GM12878 (cell line): ENCODE measurements around the gene TPCN2. TPM values are rescaled to one million over a fixed set of nuclear protein-coding genes. Genes with fewer than 3 reads are reported as not detected.

Experiments used
- ATAC-seq: fragments of 200-7000 bp; cut with Tn5 transposase; 3 replicates; pipeline ENCODE4 v1.9.1; 2020; ENCODE audit warnings: mild to moderate bottlenecking, moderate library complexity
- BruUV-seq: library from RNA; stranded (reverse); fragments of 400-500 nt; replicated peaks from 2 replicates; lab custom pipeline; 2021; lab: Mats Ljungman, UMichigan
- CTCF ChIA-PET: fragments of 300-600 bp; sonication (Branson Sonifier 250); formaldehyde crosslinking; extraction: SDS; loops from one replicate; lab custom pipeline; 2021; ENCODE audit warnings: inconsistent platforms; lab: Yijun Ruan, JAX
- POLR2A ChIA-PET: fragments of 350-600 bp; formaldehyde crosslinking; extraction: SDS; loops from one replicate; lab custom pipeline; 2021; ENCODE audit warnings: inconsistent platforms; lab: Charles Lee
- RAD21 ChIA-PET: fragments of 300-600 bp; sonication (Branson Sonifier 250); formaldehyde crosslinking; loops from one replicate; lab custom pipeline; 2023; ENCODE audit warnings: antibody characterized with exemption; ENCODE audit not compliant: unreplicated experiment; lab: Charles Lee
- SMC1A ChIA-PET: fragments of 300-600 bp; sonication (Branson Sonifier 250); formaldehyde crosslinking; loops from one replicate; lab custom pipeline; 2023; ENCODE audit not compliant: unreplicated experiment, uncharacterized antibody; lab: Charles Lee
- DNase-seq: peaks from one replicate; pipeline ENCODE4 v3.0.0-alpha.2; 2011; ENCODE audit warnings: low read depth, low spot score
- FAIRE-seq: peaks from 3 replicates; lab custom pipeline; 2011; peaks lifted over from hg19 to GRCh38; lab: Jason Lieb, UNC
- H2AFZ ChIP-seq: 2 replicates; pipeline ENCODE4 v1.6.0; 2011; ENCODE audit warnings: low read depth, low read length, control low read depth; ENCODE audit not compliant: control insufficient read depth
- H3K27ac ChIP-seq: 2 replicates; pipeline ENCODE4 v1.5.1; 2011; ENCODE audit warnings: control low read depth; ENCODE audit not compliant: control insufficient read depth, insufficient read depth
- H3K27me3 ChIP-seq, 2 experiments: replicated peaks in 1 of 2; 2 replicates each; pipeline versions ENCODE4 v1.6.0 to v1.6.1; 2011; ENCODE audit warnings: low read length in 1 of 2; ENCODE audit not compliant: control insufficient read depth in 2 of 2, insufficient read depth in 2 of 2
- H3K36me3 ChIP-seq, 2 experiments: 2 replicates each; pipeline ENCODE4 v1.5.1; 2011; ENCODE audit warnings: low read length in 1 of 2; ENCODE audit not compliant: control insufficient read depth in 2 of 2, insufficient read depth in 2 of 2
- H3K4me1 ChIP-seq: 2 replicates; pipeline ENCODE4 v1.6.1; 2011; ENCODE audit warnings: mild to moderate bottlenecking, low read length, moderate library complexity, mixed read lengths; ENCODE audit not compliant: control insufficient read depth, insufficient read depth
- H3K4me2 ChIP-seq: 2 replicates; pipeline ENCODE4 v1.6.0; 2011; ENCODE audit warnings: control low read depth; ENCODE audit not compliant: control insufficient read depth, insufficient read depth
- H3K4me3 ChIP-seq: fragments of 200-600 bp; sonication (generic); 2 replicates; pipeline ENCODE4 v1.5.1; 2016
- H3K79me2 ChIP-seq: 2 replicates; pipeline ENCODE4 v1.6.0; 2011; ENCODE audit warnings: low read length; ENCODE audit not compliant: control insufficient read depth, insufficient read depth
- H3K9ac ChIP-seq: 2 replicates; pipeline ENCODE4 v1.8.0; 2011; ENCODE audit warnings: low read length, control low read depth, mixed read lengths; ENCODE audit not compliant: control insufficient read depth, insufficient read depth
- H3K9me3 ChIP-seq: replicated peaks from 3 replicates; pipeline ENCODE4 v1.5.1; 2011; ENCODE audit warnings: mild to moderate bottlenecking, low read length; ENCODE audit not compliant: control insufficient read depth, insufficient read depth
- H4K20me1 ChIP-seq: 2 replicates; pipeline ENCODE4 v1.6.0; 2011; ENCODE audit not compliant: control insufficient read depth, insufficient read depth
- BMI1 ChIP-seq: fragments of 450-650 bp; IDR thresholded peaks from 2 replicates; pipeline ENCODE4 v1.6.1; 2016; ENCODE audit warnings: mild to moderate bottlenecking, moderate library complexity, borderline replicate concordance
- CHD2 ChIP-seq: IDR thresholded peaks from 2 replicates; pipeline ENCODE4 v1.6.1; 2011; ENCODE audit warnings: low read depth, low read length, improper control_type of control experiment, borderline replicate concordance
- MEF2A ChIP-seq: IDR thresholded peaks from 2 replicates; pipeline ENCODE4 v1.6.1; 2011; ENCODE audit warnings: low read depth, mild to moderate bottlenecking, low read length, moderate library complexity; ENCODE audit not compliant: insufficient read depth
- POLR2AphosphoS2 ChIP-seq: IDR thresholded peaks from 2 replicates; pipeline ENCODE4 v1.6.1; 2011; ENCODE audit warnings: low read depth, mild to moderate bottlenecking, low read length, improper control_type of control experiment, moderate library complexity
- RUNX3 ChIP-seq: IDR thresholded peaks from 2 replicates; pipeline ENCODE4 v1.6.1; 2012; ENCODE audit warnings: low read length, inconsistent platforms
- SMAD1 ChIP-seq: fragments of 450-650 bp; IDR thresholded peaks from 2 replicates; pipeline ENCODE4 v1.6.1; 2018; ENCODE audit warnings: mild to moderate bottlenecking, low read depth; ENCODE audit not compliant: partially characterized antibody
- YY1 ChIP-seq: IDR thresholded peaks from 2 replicates; pipeline ENCODE4 v1.6.1; 2011; ENCODE audit warnings: low read depth, mild to moderate bottlenecking, low read length
- ZNF24 ChIP-seq: fragments of 450-650 bp; IDR thresholded peaks from 2 replicates; pipeline ENCODE4 v1.6.1; 2017; ENCODE audit warnings: antibody characterized with exemption, mild to moderate bottlenecking
- ZSCAN29 ChIP-seq: fragments of 450-650 bp; IDR thresholded peaks from 2 replicates; pipeline ENCODE4 v1.6.1; 2017; ENCODE audit warnings: mild to moderate bottlenecking, moderate library complexity
- ZZZ3 ChIP-seq: IDR thresholded peaks from 2 replicates; pipeline ENCODE4 v1.6.1; 2011; ENCODE audit warnings: low read depth; ENCODE audit not compliant: control insufficient read depth, insufficient read length
- WGBS: methylation state at CpG from one replicate; pipeline ENCODE4 v1.1.6; 2016; ENCODE audit warnings: low lambda C conversion rate; ENCODE audit not compliant: insufficient replicate concordance, insufficient coverage; ENCODE audit errors: missing lambda C conversion rate; 5-methylcytosine and 5-hydroxymethylcytosine counted together
- in situ Hi-C: fragments of 300-500 bp; cut with MboI; formaldehyde crosslinking; loops from 9 replicates; pipeline ENCODE4 v1.14.3; 2018; ENCODE audit warnings: mixed read lengths
- intact Hi-C: fragments of 100-400 bp; cut with micrococcal nuclease; formaldehyde crosslinking; loops from one replicate; pipeline ENCODE4 v1.14.2; 2022; ENCODE audit not compliant: unreplicated experiment
- polyA plus RNA-seq, 11 experiments: library from polyadenylated mRNA; depleted of rRNA in 4 of 11; unstranded in 6 of 11; stranded (reverse) in 5 of 11; fragments of >200 nt; fragmentation: Nextera tagmentation in 4 of 11; fragmentation: Illumina TruSeq in 1 of 11; extraction: Ambion mirVana in 4 of 11; extraction: Trizol in 1 of 11; gene quantifications; 1 replicate in 1 of 11; 2 replicates in 10 of 11; pipeline versions ENCODE4 v1.2.1 to v1.2.3, GENCODE V29; 2011 to 2016; ENCODE audit warnings: inconsistent platforms in 2 of 11, missing spikeins in 2 of 11, low read depth in 1 of 11
- total RNA-seq, 4 experiments: library from RNA; depleted of rRNA in 3 of 4; stranded (reverse); fragments of >200 nt in 3 of 4; fragmentation: Illumina TruSeq in 1 of 4; extraction: Trizol in 1 of 4; gene quantifications; 2 replicates each; pipeline versions ENCODE4 v1.2.1 to v1.2.3, GENCODE V29; 2013 to 2021
- TF ChIP-seq, protein P1 (sequence below): fragments of 450-650 bp; IDR thresholded peaks from 2 replicates; pipeline ENCODE4 v1.6.1; 2018; ENCODE audit warnings: borderline replicate concordance, mild to moderate bottlenecking; ENCODE audit not compliant: partially characterized antibody
- TF ChIP-seq, protein P2 (sequence below): fragments of 450-650 bp; IDR thresholded peaks from 2 replicates; pipeline ENCODE4 v1.6.1; 2017; ENCODE audit warnings: borderline replicate concordance
- TF ChIP-seq, protein P3 (sequence below): IDR thresholded peaks from 2 replicates; pipeline ENCODE4 v1.6.1; 2012; ENCODE audit warnings: low read depth, low read length, improper control_type of control experiment
- TF ChIP-seq, protein P4 (sequence below): fragments of 450-650 bp; conservative IDR thresholded peaks from 2 replicates; pipeline ENCODE4 v1.6.1; 2017; ENCODE audit warnings: mild to moderate bottlenecking, moderate library complexity

Gene TPCN2
- total and polyA plus RNA-seq, 10 of the 15 experiments (the other 5 are each of a cell fraction or from before 2014, with no cell fraction given) = 1.7 to 18.4 (median 8.4) TPM

DNA sequence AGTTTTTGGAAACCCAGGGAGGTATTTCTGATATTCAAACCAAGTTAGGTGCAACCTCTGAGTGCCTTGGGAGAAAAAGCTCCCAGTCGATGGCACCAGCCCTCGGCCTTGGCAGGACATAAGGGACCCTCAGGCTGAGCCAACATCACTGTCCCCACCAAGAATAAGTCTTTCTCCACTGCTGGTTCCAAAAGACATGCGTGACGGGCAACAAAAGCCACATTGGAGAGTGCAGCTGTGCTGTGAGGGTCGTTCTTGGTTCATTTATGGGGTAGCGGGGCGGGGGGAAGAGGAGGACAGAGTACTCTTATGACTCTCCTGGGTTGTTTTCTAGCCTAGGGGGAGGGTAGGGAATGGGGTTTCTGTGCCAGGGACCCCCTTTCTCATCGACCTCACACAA, 11.2 kb upstream of the TPCN2 start (continued):
- TF ChIP-seq, protein P1, sequence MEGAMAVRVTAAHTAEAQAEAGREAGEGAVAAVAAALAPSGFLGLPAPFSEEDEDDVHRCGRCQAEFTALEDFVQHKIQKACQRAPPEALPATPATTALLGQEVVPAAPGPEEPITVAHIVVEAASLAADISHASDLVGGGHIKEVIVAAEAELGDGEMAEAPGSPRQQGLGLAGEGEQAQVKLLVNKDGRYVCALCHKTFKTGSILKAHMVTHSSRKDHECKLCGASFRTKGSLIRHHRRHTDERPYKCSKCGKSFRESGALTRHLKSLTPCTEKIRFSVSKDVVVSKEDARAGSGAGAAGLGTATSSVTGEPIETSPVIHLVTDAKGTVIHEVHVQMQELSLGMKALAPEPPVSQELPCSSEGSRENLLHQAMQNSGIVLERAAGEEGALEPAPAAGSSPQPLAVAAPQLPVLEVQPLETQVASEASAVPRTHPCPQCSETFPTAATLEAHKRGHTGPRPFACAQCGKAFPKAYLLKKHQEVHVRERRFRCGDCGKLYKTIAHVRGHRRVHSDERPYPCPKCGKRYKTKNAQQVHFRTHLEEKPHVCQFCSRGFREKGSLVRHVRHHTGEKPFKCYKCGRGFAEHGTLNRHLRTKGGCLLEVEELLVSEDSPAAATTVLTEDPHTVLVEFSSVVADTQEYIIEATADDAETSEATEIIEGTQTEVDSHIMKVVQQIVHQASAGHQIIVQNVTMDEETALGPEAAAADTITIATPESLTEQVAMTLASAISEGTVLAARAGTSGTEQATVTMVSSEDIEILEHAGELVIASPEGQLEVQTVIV = no peak
- no peak for TF ChIP-seq ZSCAN29
- TF ChIP-seq ZZZ3 = no peak
- no peak for TF ChIP-seq MEF2A

DNA sequence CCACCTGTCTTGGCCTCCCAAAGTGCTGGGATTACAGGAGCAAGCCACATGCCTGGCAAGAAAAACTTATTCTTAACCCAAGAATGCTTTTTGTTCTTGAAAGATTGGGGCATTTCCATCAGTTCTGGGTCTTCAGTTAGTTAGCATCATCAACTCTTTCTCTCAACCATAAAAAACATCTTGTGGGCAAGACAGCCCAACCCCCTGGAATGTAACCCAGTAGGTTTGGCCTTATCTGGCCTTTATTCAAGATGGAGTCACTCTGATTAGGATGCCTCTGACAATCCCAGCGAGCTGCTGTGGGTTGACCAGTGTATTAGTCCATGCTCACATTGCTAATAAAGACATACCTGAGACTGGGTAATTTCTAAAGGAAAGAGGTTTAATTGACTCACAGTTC, 9.2 kb upstream of the TPCN2 start:
- H3K9me3 ChIP-seq = no peaks in the 10 kb centered on the region
- ChIA-PET SMC1A (no interaction called here), RAD21 (no interaction called here), CTCF (no interaction called here), POLR2A (no interaction called here)
- H3K79me2 ChIP-seq = no peaks in the 10 kb centered on the region
- no peaks in the 10 kb centered on the region for H4K20me1 ChIP-seq
- TF ChIP-seq, protein P2, sequence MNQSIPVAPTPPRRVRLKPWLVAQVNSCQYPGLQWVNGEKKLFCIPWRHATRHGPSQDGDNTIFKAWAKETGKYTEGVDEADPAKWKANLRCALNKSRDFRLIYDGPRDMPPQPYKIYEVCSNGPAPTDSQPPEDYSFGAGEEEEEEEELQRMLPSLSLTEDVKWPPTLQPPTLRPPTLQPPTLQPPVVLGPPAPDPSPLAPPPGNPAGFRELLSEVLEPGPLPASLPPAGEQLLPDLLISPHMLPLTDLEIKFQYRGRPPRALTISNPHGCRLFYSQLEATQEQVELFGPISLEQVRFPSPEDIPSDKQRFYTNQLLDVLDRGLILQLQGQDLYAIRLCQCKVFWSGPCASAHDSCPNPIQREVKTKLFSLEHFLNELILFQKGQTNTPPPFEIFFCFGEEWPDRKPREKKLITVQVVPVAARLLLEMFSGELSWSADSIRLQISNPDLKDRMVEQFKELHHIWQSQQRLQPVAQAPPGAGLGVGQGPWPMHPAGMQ = no peak
- TF ChIP-seq ZNF24 (no peak), POLR2AphosphoS2 (no peak), YY1 (no peak), RUNX3 (no peak), BMI1 (no peak), MEF2A (no peak), SMAD1 (no peak), CHD2 (no peak)
- TF ChIP-seq, protein P3, sequence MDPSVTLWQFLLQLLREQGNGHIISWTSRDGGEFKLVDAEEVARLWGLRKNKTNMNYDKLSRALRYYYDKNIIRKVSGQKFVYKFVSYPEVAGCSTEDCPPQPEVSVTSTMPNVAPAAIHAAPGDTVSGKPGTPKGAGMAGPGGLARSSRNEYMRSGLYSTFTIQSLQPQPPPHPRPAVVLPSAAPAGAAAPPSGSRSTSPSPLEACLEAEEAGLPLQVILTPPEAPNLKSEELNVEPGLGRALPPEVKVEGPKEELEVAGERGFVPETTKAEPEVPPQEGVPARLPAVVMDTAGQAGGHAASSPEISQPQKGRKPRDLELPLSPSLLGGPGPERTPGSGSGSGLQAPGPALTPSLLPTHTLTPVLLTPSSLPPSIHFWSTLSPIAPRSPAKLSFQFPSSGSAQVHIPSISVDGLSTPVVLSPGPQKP = no peak
- TF ChIP-seq, protein P4, sequence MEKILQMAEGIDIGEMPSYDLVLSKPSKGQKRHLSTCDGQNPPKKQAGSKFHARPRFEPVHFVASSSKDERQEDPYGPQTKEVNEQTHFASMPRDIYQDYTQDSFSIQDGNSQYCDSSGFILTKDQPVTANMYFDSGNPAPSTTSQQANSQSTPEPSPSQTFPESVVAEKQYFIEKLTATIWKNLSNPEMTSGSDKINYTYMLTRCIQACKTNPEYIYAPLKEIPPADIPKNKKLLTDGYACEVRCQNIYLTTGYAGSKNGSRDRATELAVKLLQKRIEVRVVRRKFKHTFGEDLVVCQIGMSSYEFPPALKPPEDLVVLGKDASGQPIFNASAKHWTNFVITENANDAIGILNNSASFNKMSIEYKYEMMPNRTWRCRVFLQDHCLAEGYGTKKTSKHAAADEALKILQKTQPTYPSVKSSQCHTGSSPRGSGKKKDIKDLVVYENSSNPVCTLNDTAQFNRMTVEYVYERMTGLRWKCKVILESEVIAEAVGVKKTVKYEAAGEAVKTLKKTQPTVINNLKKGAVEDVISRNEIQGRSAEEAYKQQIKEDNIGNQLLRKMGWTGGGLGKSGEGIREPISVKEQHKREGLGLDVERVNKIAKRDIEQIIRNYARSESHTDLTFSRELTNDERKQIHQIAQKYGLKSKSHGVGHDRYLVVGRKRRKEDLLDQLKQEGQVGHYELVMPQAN = no peak
- TF ChIP-seq, protein P1 = no peak
- no peak for ATAC-seq
- no peak for FAIRE-seq
- no peak overlapping the region for H2AFZ ChIP-seq
- no peak overlapping the region for H3K4me2 ChIP-seq
- no peaks in the 10 kb centered on the region for H3K36me3 ChIP-seq
- no peak overlapping the region for H3K9ac ChIP-seq
- WGBS = 26% methylated on average over 1 of the region's 1 CpG
- no TSS peak for BruUV-seq
- H3K27me3 ChIP-seq = no peaks in the 10 kb centered on the region
- H3K27ac ChIP-seq = no peak overlapping the region
- in situ Hi-C loops = no loop called here
- H3K4me3 ChIP-seq = no peak overlapping the region
- intact Hi-C loops = no loop called here
- peaks cover 3% of the 10 kb centered on the region; the same call in 1 of the 2 replicates for H3K4me1 ChIP-seq
- no peak for DNase-seq
